ENCODE data around the gene OCA2. TPM values are rescaled to one million over a fixed set of nuclear protein-coding genes. Genes with fewer than 3 reads are reported as not detected.

OCA2 gene
- total and polyA plus RNA-seq, 2 of the 4 experiments (the other 2 are of a cell fraction) = under 0.01 to 0.03 TPM

GRCh38 chr15:27894645-27895044 lies 204.5 kb downstream of the OCA2 start:
- intact Hi-C loops (cut with micrococcal nuclease) = no loop called here
- no peak overlapping the region for H3K27ac ChIP-seq (ENCODE audit: insufficient read depth, low read length)

More at GRCh38 chr15:27894645-27895044, 204.5 kb downstream of the OCA2 start:
- H2AK5ac ChIP-seq (ENCODE audit: low read depth, low read length) = no peak overlapping the region
- H2BK20ac ChIP-seq (ENCODE audit: low read depth, low read length) = no peak overlapping the region
- no peak overlapping the region for H3K4me3 ChIP-seq (ENCODE audit: insufficient read depth, low read depth, low read length)
- H3K27me3 ChIP-seq (ENCODE audit: control insufficient read depth, insufficient read depth, low read length) = no peaks in the 10 kb centered on the region
- no peak overlapping the region for H2BK5ac ChIP-seq (ENCODE audit: low read depth, low read length, poor library complexity, severe bottlenecking)
- no peaks in the 10 kb centered on the region for H3K4me1 ChIP-seq (ENCODE audit: control insufficient read depth, insufficient read depth, low read length)
- H3K4ac ChIP-seq (ENCODE audit: low read depth, low read length) = no peak overlapping the region
- ChIA-PET CTCF (no interaction called here), POLR2A (ENCODE audit: unreplicated experiment) (no interaction called here)
- in situ Hi-C loops (cut with MboI; ENCODE audit: low sequenced_read_pairs) = no loop called here
- no peak overlapping the region for H3K4me2 ChIP-seq (ENCODE audit: low read depth, low read length)
- H3K36me3 ChIP-seq (ENCODE audit: control insufficient read depth, insufficient read depth, low read length) = no peaks in the 10 kb centered on the region
- peaks cover 17% of the 10 kb centered on the region for H3K9me3 ChIP-seq (ENCODE audit: control insufficient read depth, insufficient read depth, low read length)
- H2BK15ac ChIP-seq (ENCODE audit: low read depth, low read length) = no peak overlapping the region
- H2BK120ac ChIP-seq (ENCODE audit: low read depth, low read length) = no peak overlapping the region
- dilution Hi-C loops (cut with HindIII; ENCODE audit: low sequenced_read_pairs, unreplicated experiment) = no loop called here
- no peak overlapping the region for H4K8ac ChIP-seq (ENCODE audit: low read depth in 2 of 2, low read length in 2 of 2)
- H4K20me1 ChIP-seq (ENCODE audit: insufficient read depth, low read length) = no peaks in the 10 kb centered on the region
- no peak overlapping the region for H3K23ac ChIP-seq (ENCODE audit: low read depth, low read length)
- no peak overlapping the region for H4K91ac ChIP-seq (ENCODE audit: insufficient read depth, low read depth, low read length)
- H2AK9ac ChIP-seq (replicated peaks; ENCODE audit: low read depth, low read length, poor library complexity) = no peak overlapping the region
- TF ChIP-seq MAFK (IDR thresholded peaks at IDR 0.05; ENCODE audit: low read depth, low read length) (no peak), POLR2A (IDR thresholded peaks at IDR 0.05; ENCODE audit: low read depth, low read length) (no peak)
- ATAC-seq (ENCODE audit: low read depth) (no peak), DNase-seq (no peak)
- no TSS peak for BruUV-seq (replicated peaks)
- no peak overlapping the region for H3K18ac ChIP-seq (ENCODE audit: low read depth, low read length)
- H3K79me1 ChIP-seq (ENCODE audit: low read depth in 1 of 2, low read length in 2 of 2) = no peaks in the 10 kb centered on the region
- no peak overlapping the region for H3K14ac ChIP-seq (replicated peaks; ENCODE audit: low read depth, low read length)
- H4K5ac ChIP-seq (ENCODE audit: low read depth, low read length) = no peak overlapping the region
- H3K56ac ChIP-seq (ENCODE audit: extremely low read depth, insufficient read depth, low read length) = no peak overlapping the region
- no CpG with 5 or more reads among the region's 1 CpG for WGBS, 2 experiments (ENCODE audit: extremely low coverage in 2 of 2, insufficient read length in 1 of 2)
- H3K9ac ChIP-seq (ENCODE audit: low read depth, low read length) = no peak overlapping the region
- H3K9me1 ChIP-seq (ENCODE audit: insufficient read depth, low read length) = no peaks in the 10 kb centered on the region
- H2AFZ ChIP-seq (replicated peaks; ENCODE audit: low read length, poor library complexity) = no peak overlapping the region

All from IMR-90 (cell line).